Liver (tissue), 9 donors: Measurements from ENCODE around the gene ASPSCR1. TPM values are rescaled to one million over a fixed set of nuclear protein-coding genes. Genes with fewer than 3 reads are reported as not detected.
A peak's percentile ranks its signal among the peaks of the same experiment; 100 is the strongest.

ENCODE experiments used
- DNase-seq: peaks from one replicate; pipeline ENCODE4 v3.0.0-alpha.2; 2017; ENCODE audit warnings: low spot score
- H3K27ac ChIP-seq, 2 donors: one replicate each; pipeline ENCODE4 v1.7.0; 2013; ENCODE audit warnings: inconsistent platforms in 2 of 2, low read length in 2 of 2, control low read depth in 1 of 2, low read depth in 1 of 2, mild to moderate bottlenecking in 1 of 2
- H3K27me3 ChIP-seq, 4 donors: one replicate each; pipeline versions ENCODE4 v1.6.1 to v1.7.0; 2013; ENCODE audit warnings: low read length in 3 of 4, inconsistent platforms in 1 of 4, mild to moderate bottlenecking in 1 of 4, moderate library complexity in 1 of 4; ENCODE audit not compliant: control insufficient read depth in 4 of 4, insufficient read depth in 4 of 4
- H3K36me3 ChIP-seq, 4 donors: one replicate each; pipeline versions ENCODE4 v1.6.1 to v1.7.0; 2013; ENCODE audit warnings: low read length in 3 of 4, mild to moderate bottlenecking in 3 of 4, low read depth in 1 of 4, moderate library complexity in 1 of 4; ENCODE audit not compliant: control insufficient read depth in 4 of 4, insufficient read depth in 3 of 4
- H3K4me1 ChIP-seq, 4 donors: one replicate each; pipeline versions ENCODE4 v1.6.1 to v1.7.0; 2013; ENCODE audit warnings: low read length in 3 of 4, mild to moderate bottlenecking in 3 of 4, moderate library complexity in 1 of 4; ENCODE audit not compliant: control insufficient read depth in 4 of 4, insufficient read depth in 4 of 4
- H3K4me3 ChIP-seq, 3 donors: one replicate each; pipeline versions ENCODE4 v1.6.1 to v1.7.0; 2013; ENCODE audit warnings: low read length in 3 of 3, control low read depth in 1 of 3, low read depth in 1 of 3, mild to moderate bottlenecking in 1 of 3
- H3K9ac ChIP-seq, 2 donors: one replicate each; pipeline ENCODE4 v1.7.0; 2013; ENCODE audit warnings: low read length in 2 of 2, mild to moderate bottlenecking in 2 of 2, moderate library complexity in 2 of 2, control low read depth in 1 of 2, low read depth in 1 of 2
- H3K9me3 ChIP-seq, 4 donors: one replicate each; pipeline versions ENCODE4 v1.6.1 to v1.7.0; 2013; ENCODE audit warnings: low read length in 3 of 4; ENCODE audit not compliant: control insufficient read depth in 4 of 4
- ATF3 ChIP-seq: IDR thresholded peaks from 2 replicates; pipeline ENCODE4 v1.6.1; 2016; ENCODE audit warnings: antibody characterized with exemption
- CTCF ChIP-seq: fragments of 150-350 bp; IDR thresholded peaks from 2 replicates; pipeline ENCODE4 v1.5.1; 2017; ENCODE audit warnings: improper control_type of control experiment, low read depth, low read length; ENCODE audit not compliant: missing input control
- EGR1 ChIP-seq, 2 donors: IDR thresholded peaks; 2 replicates each; pipeline ENCODE4 v1.6.1; 2016 to 2018; ENCODE audit warnings: antibody characterized with exemption in 2 of 2, low read depth in 2 of 2
- FOXA1 ChIP-seq: IDR thresholded peaks from 2 replicates; pipeline ENCODE4 v1.6.1; 2016; ENCODE audit warnings: antibody characterized with exemption
- FOXA2 ChIP-seq: IDR thresholded peaks from 2 replicates; pipeline ENCODE4 v1.6.1; 2016; ENCODE audit warnings: antibody characterized with exemption
- GABPA ChIP-seq, 2 donors: IDR thresholded peaks in 1 of 2; conservative IDR thresholded peaks in 1 of 2; 2 replicates each; pipeline ENCODE4 v1.6.1; 2016; ENCODE audit warnings: antibody characterized with exemption in 2 of 2, mild to moderate bottlenecking in 1 of 2, moderate library complexity in 1 of 2
- HNF4A ChIP-seq, 2 donors: conservative IDR thresholded peaks; 2 replicates each; pipeline ENCODE4 v1.6.1; 2016; ENCODE audit warnings: antibody characterized with exemption in 2 of 2, mild to moderate bottlenecking in 2 of 2
- HNF4G ChIP-seq: IDR thresholded peaks from 2 replicates; pipeline ENCODE4 v1.6.1; 2016; ENCODE audit warnings: antibody characterized with exemption
- JUND ChIP-seq, 2 donors: IDR thresholded peaks; 2 replicates each; pipeline ENCODE4 v1.6.1; 2016; ENCODE audit warnings: antibody characterized with exemption in 2 of 2
- NR2F2 ChIP-seq: IDR thresholded peaks from 2 replicates; pipeline ENCODE4 v1.6.1; 2016; ENCODE audit warnings: antibody characterized with exemption
- RAD21 ChIP-seq, 2 donors: IDR thresholded peaks; 2 replicates each; pipeline ENCODE4 v1.6.1; 2016; ENCODE audit warnings: antibody characterized with exemption in 2 of 2, mild to moderate bottlenecking in 2 of 2
- RXRA ChIP-seq, 2 donors: IDR thresholded peaks; 2 replicates each; pipeline ENCODE4 v1.6.1; 2017 to 2018; ENCODE audit warnings: antibody characterized with exemption in 2 of 2, mild to moderate bottlenecking in 1 of 2
- SP1 ChIP-seq: IDR thresholded peaks from 2 replicates; pipeline ENCODE4 v1.6.1; 2018; ENCODE audit warnings: antibody characterized with exemption, mild to moderate bottlenecking
- TAF1 ChIP-seq: conservative IDR thresholded peaks from 2 replicates; pipeline ENCODE4 v1.6.1; 2016; ENCODE audit warnings: antibody characterized with exemption, mild to moderate bottlenecking
- YY1 ChIP-seq: IDR thresholded peaks from 2 replicates; pipeline ENCODE4 v1.6.1; 2016; ENCODE audit warnings: antibody characterized with exemption, mild to moderate bottlenecking
- ZBTB33 ChIP-seq: IDR thresholded peaks from 2 replicates; pipeline ENCODE4 v1.6.1; 2016; ENCODE audit warnings: antibody characterized with exemption
- WGBS: extraction: QIAGEN DNeasy Blood & Tissue Kit; methylation state at CpG from one replicate; pipeline ENCODE4 v1.1.7; 2013; 5-methylcytosine and 5-hydroxymethylcytosine counted together
- polyA plus RNA-seq, 2 donors: library from polyadenylated mRNA; stranded (reverse) in 1 of 2; unstranded in 1 of 2; fragments of 200-250 nt in 1 of 2; fragments of >200 nt in 1 of 2; fragmentation: Nextera tagmentation in 1 of 2; extraction: Ambion mirVana in 1 of 2; gene quantifications; one replicate each; pipeline versions ENCODE4 v1.2.1 to v1.2.3, GENCODE V29; 2013 to 2015
- total RNA-seq, 2 donors: library from RNA; depleted of rRNA; stranded (reverse); fragments of >200 nt; gene quantifications; one replicate each; pipeline ENCODE4 v1.2.3, GENCODE V29; 2014
- TF ChIP-seq, protein P1 (sequence below): IDR thresholded peaks from 2 replicates; pipeline ENCODE4 v1.6.1; 2016; ENCODE audit warnings: antibody characterized with exemption
- TF ChIP-seq, protein P2 (sequence below): IDR thresholded peaks from 2 replicates; pipeline ENCODE4 v1.6.1; 2016; ENCODE audit warnings: antibody characterized with exemption, mild to moderate bottlenecking
- donor health status: healthy.
- donor health status: healthy.
- donor health status: healthy.
- donor health status: healthy.
- donor health status: healthy.

Gene ASPSCR1
- total and polyA plus RNA-seq, 4 donors = 17.8 to 26.2 (median 20.4) TPM

DNA sequence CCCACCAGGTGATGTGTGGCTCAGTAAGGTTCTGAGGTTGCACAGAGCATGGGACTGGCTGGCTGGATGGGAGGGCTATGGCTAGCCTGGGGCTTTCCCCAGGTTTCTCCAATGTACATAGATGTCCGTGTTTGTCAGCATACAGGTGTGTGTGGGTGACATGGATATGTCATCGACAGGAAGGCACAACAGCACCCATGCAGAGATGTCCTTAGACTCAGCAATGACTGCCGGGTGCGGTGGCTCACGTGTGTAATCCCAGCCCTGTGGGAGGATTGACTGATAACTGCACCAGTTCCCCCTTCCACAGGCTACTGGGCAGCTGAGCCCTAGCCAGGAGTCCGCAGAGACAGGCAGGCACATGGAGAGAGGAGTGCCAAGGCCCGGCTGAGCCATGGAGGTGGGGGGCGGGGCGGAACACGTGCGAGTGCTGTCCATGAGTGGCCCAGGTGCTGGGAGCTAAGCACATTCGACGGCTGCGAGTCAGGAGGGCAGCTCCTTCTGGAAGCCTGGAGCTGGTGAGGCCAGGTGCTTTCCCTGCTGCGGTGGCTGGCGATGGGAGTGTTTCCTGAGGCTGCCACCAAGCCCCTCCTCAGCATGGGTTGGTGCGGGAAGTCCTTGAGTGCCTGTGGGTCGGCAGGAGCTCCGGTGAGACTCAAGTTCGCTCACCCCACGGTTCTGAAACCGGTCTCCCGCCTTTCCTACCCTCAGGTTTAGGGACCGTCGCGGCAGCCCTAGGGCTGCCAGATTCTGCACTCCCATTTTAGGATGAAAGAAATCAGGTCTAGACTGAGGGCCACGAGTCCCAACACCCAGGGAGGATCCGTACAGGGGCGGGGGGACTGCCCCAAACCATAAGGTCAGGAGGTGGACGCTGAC lies 858 bp upstream of the ASPSCR1 start:
- Histone ChIP-seq H3K4me1 (peaks cover 6 to 27% (median 21%) of the 10 kb centered on the region in 4 donors), H3K36me3 (peaks cover 0 to 3% (median 0%) of the 10 kb centered on the region in 4 donors), H3K9me3 (peaks cover 0 to 2% (median 0%) of the 10 kb centered on the region in 4 donors), H3K27me3 (no peaks in the 10 kb centered on the region), H3K9ac (peak overlapping the region; percentile 63 to 88), H3K27ac (peak overlapping the region; percentile 89 to 96), H3K4me3 (peak overlapping the region; percentile 58 to 91 (median 66))
- TF ChIP-seq NR2F2 = no peak
- no peak for TF ChIP-seq EGR1 (IDR thresholded peaks at IDR 0.05; ENCODE audit: low read depth in 2 of 2)
- peak in 1 of 2 donors; percentile 8 for TF ChIP-seq RAD21 (IDR thresholded peaks at IDR 0.05)
- TF ChIP-seq FOXA1 = no peak
- no peak for TF ChIP-seq GABPA (IDR thresholded peaks at IDR 0.05 in 1 of 2, conservative IDR thresholded peaks at IDR 0.05 in 1 of 2)
- TF ChIP-seq FOXA2 = no peak
- no peak for TF ChIP-seq TAF1
- TF ChIP-seq RXRA (IDR thresholded peaks at IDR 0.05) = peak in 1 of 2 donors; percentile 12
- TF ChIP-seq SP1 = peak; percentile 34
- no peak for TF ChIP-seq ZBTB33
- TF ChIP-seq ATF3 = no peak
- TF ChIP-seq HNF4G = no peak
- TF ChIP-seq, protein P1, sequence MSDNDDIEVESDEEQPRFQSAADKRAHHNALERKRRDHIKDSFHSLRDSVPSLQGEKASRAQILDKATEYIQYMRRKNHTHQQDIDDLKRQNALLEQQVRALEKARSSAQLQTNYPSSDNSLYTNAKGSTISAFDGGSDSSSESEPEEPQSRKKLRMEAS = peak; percentile 94
- no peak for TF ChIP-seq CTCF
- no peak for TF ChIP-seq YY1
- TF ChIP-seq HNF4A (conservative IDR thresholded peaks at IDR 0.05) = no peak
- TF ChIP-seq, protein P2, sequence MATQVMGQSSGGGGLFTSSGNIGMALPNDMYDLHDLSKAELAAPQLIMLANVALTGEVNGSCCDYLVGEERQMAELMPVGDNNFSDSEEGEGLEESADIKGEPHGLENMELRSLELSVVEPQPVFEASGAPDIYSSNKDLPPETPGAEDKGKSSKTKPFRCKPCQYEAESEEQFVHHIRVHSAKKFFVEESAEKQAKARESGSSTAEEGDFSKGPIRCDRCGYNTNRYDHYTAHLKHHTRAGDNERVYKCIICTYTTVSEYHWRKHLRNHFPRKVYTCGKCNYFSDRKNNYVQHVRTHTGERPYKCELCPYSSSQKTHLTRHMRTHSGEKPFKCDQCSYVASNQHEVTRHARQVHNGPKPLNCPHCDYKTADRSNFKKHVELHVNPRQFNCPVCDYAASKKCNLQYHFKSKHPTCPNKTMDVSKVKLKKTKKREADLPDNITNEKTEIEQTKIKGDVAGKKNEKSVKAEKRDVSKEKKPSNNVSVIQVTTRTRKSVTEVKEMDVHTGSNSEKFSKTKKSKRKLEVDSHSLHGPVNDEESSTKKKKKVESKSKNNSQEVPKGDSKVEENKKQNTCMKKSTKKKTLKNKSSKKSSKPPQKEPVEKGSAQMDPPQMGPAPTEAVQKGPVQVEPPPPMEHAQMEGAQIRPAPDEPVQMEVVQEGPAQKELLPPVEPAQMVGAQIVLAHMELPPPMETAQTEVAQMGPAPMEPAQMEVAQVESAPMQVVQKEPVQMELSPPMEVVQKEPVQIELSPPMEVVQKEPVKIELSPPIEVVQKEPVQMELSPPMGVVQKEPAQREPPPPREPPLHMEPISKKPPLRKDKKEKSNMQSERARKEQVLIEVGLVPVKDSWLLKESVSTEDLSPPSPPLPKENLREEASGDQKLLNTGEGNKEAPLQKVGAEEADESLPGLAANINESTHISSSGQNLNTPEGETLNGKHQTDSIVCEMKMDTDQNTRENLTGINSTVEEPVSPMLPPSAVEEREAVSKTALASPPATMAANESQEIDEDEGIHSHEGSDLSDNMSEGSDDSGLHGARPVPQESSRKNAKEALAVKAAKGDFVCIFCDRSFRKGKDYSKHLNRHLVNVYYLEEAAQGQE = no peak
- TF ChIP-seq JUND (IDR thresholded peaks at IDR 0.05) = no peak
- 21% methylated on average over 30 of the region's 30 CpGs for WGBS
- DNase-seq = peak; percentile 44
